AG10803 (cell line): Measurements from ENCODE around the gene METTL22.

Experiments
- DNase-seq: peaks from one replicate; pipeline ENCODE4 v3.0.0; 2010; ENCODE audit warnings: low read depth
- H3K4me3 ChIP-seq: 2 replicates; pipeline ENCODE4 v1.5.1; 2011; ENCODE audit warnings: mild to moderate bottlenecking, low read length, control low read depth
- TF ChIP-seq, protein P1 (sequence below): conservative IDR thresholded peaks from 2 replicates; pipeline ENCODE4 v1.5.1; 2011; ENCODE audit warnings: mild to moderate bottlenecking, low read length, control low read depth, inconsistent platforms

The METTL22 gene

DNA sequence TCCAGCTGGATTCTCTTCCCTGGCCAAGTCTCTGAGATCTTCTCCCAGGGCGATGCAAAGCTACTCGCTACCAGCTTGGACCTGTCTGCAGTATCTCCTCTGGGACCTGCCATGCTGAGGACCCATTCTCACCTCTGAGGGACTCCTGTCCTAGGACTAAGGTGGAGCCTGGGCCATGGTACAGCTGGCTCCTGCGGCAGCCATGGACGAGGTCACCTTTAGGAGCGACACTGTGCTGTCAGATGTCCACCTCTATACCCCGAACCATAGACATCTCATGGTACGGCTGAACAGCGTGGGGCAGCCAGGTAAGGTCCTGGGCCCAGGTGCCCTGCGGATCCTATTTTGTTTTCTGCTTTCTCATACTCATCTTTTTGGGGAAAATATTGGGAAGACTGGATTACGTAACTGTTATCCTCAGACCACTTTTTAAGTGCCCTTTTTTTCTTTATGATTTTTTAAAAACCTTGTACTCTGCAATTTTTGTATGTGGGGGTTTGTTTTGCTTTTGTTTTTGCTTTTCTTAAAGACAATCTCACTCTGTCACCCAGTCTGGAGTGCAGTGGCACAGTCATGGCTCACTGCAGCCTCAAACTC, 4.1 kb downstream of the METTL22 start:
- TF ChIP-seq, protein P1, sequence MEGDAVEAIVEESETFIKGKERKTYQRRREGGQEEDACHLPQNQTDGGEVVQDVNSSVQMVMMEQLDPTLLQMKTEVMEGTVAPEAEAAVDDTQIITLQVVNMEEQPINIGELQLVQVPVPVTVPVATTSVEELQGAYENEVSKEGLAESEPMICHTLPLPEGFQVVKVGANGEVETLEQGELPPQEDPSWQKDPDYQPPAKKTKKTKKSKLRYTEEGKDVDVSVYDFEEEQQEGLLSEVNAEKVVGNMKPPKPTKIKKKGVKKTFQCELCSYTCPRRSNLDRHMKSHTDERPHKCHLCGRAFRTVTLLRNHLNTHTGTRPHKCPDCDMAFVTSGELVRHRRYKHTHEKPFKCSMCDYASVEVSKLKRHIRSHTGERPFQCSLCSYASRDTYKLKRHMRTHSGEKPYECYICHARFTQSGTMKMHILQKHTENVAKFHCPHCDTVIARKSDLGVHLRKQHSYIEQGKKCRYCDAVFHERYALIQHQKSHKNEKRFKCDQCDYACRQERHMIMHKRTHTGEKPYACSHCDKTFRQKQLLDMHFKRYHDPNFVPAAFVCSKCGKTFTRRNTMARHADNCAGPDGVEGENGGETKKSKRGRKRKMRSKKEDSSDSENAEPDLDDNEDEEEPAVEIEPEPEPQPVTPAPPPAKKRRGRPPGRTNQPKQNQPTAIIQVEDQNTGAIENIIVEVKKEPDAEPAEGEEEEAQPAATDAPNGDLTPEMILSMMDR, result no peak
- DNase-seq, result no peak
- no peak overlapping the region for H3K4me3 ChIP-seq

- TF ChIP-seq, protein P1, result no peak
- DNase-seq, result no peak
- H3K4me3 ChIP-seq, result no peak overlapping the region
Measured at GRCh38 chr16:8626946-8627345, 5.4 kb downstream of the METTL22 start.

GRCh38 chr16:8627456-8627855, 6.0 kb downstream of the METTL22 start:
- TF ChIP-seq, protein P1, result no peak
- no peak for DNase-seq
- no peak overlapping the region for H3K4me3 ChIP-seq

- no peak overlapping the region for H3K4me3 ChIP-seq
- DNase-seq, result no peak
Measured at GRCh38 chr16:8628981-8629725, 7.7 kb downstream of the METTL22 start.

DNA sequence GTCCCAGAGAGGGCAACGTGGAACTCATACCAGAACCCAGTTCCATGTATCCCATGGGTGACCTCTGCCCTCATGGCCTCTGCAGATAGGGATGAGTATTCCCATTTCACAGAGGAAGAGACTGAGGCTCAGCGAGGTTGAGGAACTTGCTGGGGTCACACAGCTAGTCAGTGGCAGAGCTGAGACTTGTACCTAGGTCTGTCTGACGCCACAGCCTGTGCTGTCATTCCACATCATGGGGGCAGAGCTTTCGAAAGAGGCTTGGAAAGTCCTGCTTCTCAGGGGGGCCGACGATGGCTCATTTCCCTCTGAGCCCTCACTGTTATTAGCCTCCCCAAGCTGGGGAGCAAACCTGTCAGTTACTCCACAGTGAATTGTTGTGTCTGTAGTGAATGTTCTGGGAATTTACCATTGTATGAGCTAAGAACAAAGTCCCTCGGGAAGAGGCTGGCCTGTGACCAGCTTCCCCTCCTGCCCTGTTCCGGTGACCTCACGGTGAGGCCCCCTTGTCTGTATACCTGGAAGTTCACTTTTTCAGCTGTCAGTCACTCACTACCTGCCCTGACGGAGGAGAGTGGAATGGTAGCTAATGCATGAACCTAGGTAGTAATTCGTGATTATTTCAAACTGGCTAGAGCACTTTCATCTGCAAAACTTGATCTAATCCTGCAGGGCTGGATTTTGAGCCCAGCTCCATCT, 8.9 kb downstream of the METTL22 start:
- no peak overlapping the region for H3K4me3 ChIP-seq
- TF ChIP-seq, protein P1, result no peak
- no peak for DNase-seq

More at GRCh38 chr16:8628981-8629725, 7.7 kb downstream of the METTL22 start:
- TF ChIP-seq, protein P1, result no peak

- H3K4me3 ChIP-seq, result no peak overlapping the region
- TF ChIP-seq, protein P1, result no peak
- DNase-seq, result no peak
Measured at GRCh38 chr16:8631373-8631772, 9.9 kb downstream of the METTL22 start.
